ENCODE data around the gene GALR1. TPM values are rescaled to one million over a fixed set of nuclear protein-coding genes. Genes with fewer than 3 reads are reported as not detected.
"Not testable (repeated sequence)": the region's sequence is repeated elsewhere in the genome, so short reads cannot be mapped to it uniquely, and the experiment has no call there.

Gene GALR1, protein sequence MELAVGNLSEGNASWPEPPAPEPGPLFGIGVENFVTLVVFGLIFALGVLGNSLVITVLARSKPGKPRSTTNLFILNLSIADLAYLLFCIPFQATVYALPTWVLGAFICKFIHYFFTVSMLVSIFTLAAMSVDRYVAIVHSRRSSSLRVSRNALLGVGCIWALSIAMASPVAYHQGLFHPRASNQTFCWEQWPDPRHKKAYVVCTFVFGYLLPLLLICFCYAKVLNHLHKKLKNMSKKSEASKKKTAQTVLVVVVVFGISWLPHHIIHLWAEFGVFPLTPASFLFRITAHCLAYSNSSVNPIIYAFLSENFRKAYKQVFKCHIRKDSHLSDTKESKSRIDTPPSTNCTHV
- total RNA-seq, result not detected in 2 replicates

GRCh38 chr18:77249569-77250500 lies at the start of gene GALR1:
GALR1 (plus strand) TSS chr18:77249848; CDS start chr18:77250549, 701 bp downstream.
- intact Hi-C loops (cut with micrococcal nuclease), result no loop called here

GRCh38 chr18:77201506-77201905 lies 48.1 kb upstream of the GALR1 start:
- intact Hi-C loops (cut with micrococcal nuclease), result no loop called here

GRCh38 chr18:77202329-77202728 lies 47.3 kb upstream of the GALR1 start:
- intact Hi-C loops (cut with micrococcal nuclease), result no loop called here

DNA sequence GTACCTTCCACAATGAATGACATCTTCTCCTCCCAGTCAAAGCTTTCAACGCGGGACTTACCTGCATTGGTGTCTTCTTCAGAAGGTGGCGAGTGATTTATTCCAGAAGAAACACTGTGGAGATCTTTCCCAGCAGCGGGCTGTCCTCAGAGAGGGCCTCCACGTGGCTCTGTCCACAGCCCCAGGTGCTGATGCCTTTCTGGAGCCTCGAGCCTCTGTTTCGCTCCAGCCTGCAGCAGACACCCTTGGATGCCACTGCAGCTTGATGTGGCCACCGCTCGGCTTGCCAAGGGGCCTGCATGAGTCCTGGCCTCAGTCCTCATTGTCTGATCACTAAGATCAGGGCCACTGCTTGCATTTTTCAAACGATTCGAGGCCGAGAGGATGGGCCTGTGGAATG lies 46.6 kb upstream of the GALR1 start:
- intact Hi-C loops (cut with micrococcal nuclease), result no loop called here

GRCh38 chr18:77203851-77204250 lies 45.8 kb upstream of the GALR1 start:
- intact Hi-C loops (cut with micrococcal nuclease), result no loop called here

DNA sequence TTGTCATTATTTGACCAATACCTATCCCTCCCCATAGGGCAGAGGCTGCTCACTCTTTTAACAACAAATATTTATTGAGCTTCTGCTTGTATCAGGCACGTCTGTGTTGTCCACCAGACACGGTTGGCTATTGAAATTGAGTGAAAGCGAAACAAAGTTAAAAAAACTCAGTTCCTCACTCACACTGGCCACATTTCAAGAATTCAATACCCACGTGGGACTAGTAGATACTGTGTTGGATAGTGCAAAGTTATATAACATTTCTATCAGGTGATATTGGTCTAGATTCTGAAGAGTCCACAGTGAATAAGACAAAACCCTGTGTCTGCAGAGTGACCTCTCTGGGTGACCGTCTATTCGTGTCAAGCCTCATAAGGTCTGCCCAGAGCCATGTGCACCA lies 43.9 kb upstream of the GALR1 start:
- intact Hi-C loops (cut with micrococcal nuclease), result loop anchor here (5.0 kb wide), 2 partner anchors 383 to 483 kb away; partner anchors contain the start of gene ZNF236

GRCh38 chr18:77206676-77207374 lies 42.8 kb upstream of the GALR1 start:
- intact Hi-C loops (cut with micrococcal nuclease), result loop anchor here (5.0 kb wide), 2 partner anchors 385 to 485 kb away; partner anchors contain the start of gene ZNF236

DNA sequence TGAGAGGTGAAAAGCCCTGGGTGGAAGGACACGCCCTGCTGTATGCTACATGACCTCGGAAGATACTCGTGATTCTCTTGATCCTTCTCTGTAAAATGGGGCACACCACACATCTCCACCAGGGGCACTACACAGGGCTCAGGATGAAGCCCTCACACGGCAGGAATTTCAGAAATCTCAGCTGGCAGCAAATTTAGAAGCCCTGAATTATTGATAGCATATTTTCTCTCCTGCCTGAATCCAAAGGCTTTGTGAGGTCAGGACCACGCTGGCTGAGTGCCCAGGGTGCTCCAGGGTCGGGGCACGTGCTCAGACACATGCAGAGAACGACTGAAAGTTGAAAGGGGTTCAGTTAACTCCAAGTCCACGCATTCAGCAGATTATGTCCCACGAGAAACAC lies 42.1 kb upstream of the GALR1 start:
- intact Hi-C loops (cut with micrococcal nuclease), result loop anchor here (5.0 kb wide), 2 partner anchors 385 to 485 kb away; partner anchors contain the start of gene ZNF236

GRCh38 chr18:77208964-77209363 lies 40.7 kb upstream of the GALR1 start:
- intact Hi-C loops (cut with micrococcal nuclease), result loop anchor here (1.0 to 5.0 kb wide), 8 partner anchors 68 to 716 kb away; partner anchors contain the start of gene ZNF236

DNA sequence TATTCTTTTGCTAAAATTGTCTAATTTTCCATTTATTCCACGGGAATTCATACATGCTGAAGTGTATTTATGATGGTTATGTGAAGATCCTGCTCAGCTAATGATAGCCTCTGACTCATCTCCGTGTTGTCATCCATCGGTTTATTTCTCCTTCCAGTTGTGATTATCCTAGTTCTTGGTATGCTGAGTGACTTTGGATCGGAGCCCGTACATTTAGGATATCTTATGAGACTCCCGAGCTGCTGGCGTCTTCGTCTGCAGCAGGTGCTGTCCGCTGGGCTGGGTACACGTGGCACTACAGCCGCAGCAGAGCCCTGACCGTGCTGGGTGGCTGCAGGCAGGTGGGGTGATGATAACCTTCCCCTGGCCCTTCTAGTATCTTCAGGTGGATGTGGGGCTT lies 40.1 kb upstream of the GALR1 start:
- intact Hi-C loops (cut with micrococcal nuclease), result loop anchor here (1.0 to 5.0 kb wide), 8 partner anchors 69 to 717 kb away; partner anchors contain the start of gene ZNF236

DNA sequence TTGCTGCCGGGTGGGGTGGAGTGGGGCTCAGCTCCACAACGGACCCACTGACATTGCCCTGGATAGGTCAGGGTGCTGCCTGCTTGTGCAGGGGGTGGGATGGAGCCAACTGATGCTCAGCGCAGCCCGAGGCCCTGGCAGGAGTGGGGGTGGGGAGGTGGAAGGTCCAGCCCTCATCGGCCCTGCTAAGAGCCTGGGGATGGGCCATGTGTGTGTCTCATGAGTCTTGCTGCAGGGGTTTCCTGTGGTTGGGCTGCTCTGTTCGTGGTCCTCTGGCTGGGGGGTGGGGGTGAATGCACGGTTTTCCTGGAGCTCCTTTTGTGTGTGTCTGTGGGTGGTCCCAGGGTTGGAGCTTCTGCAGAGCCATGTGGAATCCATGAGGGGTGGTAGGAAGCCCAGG lies 39.4 kb upstream of the GALR1 start:
- intact Hi-C loops (cut with micrococcal nuclease), result no loop called here

DNA sequence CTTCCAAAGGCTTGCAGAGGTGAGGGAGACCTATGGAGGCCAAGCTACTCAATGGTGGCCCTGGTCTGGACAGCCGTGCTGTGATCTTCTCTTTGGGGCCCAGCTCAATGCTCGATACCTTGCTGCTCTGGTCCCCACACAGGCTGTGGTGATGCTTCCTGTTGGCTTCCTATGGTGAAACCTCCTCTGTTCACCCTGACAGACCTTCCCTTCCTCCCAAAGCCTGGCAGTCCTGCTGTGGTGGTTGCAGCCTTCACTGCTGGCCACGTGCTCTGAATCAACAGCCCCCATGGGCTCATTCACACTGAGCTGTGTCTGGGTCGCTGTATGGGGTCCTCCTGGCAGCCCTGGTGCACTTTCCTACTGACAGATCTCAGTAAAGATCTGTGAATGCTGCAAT lies 31.0 kb upstream of the GALR1 start:
- intact Hi-C loops (cut with micrococcal nuclease), result no loop called here

- intact Hi-C loops (cut with micrococcal nuclease), result no loop called here
Observed at GRCh38 chr18:77220726-77221125, 28.9 kb upstream of the GALR1 start.

- intact Hi-C loops (cut with micrococcal nuclease), result no loop called here
Observed at GRCh38 chr18:77222464-77222863, 27.2 kb upstream of the GALR1 start.

DNA sequence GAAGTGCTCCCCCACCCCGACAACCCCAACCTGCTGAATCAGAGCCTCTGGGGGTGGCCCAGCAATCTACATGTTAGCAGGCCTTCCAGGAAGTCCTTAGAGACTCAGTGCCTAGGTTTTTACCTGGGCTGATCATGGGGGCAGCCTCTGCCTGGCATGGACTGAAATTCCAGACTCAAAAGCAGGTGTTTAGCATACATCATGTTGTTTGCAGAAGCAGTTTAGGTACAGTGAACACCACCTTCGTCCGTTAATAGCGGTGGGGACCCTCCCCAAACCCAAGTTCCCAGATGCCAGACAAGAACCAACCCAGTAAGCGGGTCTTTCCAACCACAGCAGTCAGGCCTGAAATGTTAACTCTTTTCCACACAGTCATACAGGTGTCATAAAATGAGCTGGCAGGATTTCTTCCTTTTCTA lies 26.4 kb upstream of the GALR1 start:
- intact Hi-C loops (cut with micrococcal nuclease), result no loop called here

DNA sequence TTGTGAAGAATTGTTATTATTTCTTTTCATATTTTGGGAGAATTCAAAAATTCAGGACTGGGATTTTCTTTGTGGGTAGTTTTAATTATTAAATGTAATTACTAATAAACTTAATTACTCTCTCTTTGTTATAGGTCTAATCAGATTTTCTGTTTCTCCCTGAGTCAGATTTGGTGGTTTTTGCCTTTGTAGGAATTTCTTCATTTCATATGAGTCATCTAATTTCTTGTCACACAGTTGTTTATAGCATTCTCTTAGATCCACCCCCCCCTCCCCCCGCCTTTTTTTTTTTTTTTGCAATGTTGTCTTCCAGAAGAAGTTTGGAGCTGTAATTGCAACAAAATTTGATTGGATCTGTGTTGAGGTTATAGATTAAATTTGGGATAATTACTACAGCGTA lies 26.0 kb upstream of the GALR1 start:
- intact Hi-C loops (cut with micrococcal nuclease), result no loop called here

- intact Hi-C loops (cut with micrococcal nuclease), result no loop called here
Observed at GRCh38 chr18:77230645-77231044, 19.0 kb upstream of the GALR1 start.

DNA sequence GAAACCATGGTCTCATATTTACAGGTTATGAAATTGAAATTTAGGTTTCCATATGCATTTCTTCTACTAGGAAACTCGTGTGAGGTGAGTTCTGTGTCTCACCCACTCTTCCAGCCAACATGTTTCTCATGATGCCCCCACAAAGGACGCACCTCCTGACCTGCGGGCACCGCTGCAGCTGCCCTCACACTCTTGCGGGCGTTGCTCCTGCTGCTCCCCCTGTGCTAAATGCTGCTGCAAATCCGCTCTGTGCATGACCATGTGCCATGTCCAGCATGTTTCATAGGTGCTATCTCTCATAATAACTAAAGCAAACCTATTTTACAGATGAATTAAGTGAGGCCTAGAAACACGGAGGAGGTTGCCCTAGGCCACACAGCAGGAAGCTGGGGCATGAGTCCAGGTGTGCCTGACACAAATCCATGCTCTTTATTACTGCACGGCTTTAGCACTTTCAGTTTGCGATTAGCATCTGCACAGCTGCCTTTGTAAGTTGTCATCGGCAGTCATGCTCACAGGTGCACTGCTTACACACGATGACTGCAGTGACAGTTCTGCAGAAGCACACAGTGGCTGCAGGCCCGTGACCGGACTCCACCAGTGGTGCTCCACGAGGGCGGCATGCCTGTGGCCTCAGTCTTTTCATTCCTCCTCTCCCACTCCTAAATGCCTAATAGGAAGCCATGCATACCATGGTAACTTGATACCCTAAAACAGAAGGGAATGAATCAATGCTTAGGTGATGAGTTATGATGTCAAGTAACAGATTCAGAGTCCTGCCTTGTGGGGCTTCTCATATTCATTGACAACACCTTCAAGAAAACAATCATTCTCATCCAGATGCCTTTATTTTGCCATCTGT lies 14.9 kb upstream of the GALR1 start:
- intact Hi-C loops (cut with micrococcal nuclease), result no loop called here

- intact Hi-C loops (cut with micrococcal nuclease), result not testable (repeated sequence)
Observed at GRCh38 chr18:77239285-77239684, 10.4 kb upstream of the GALR1 start.

DNA sequence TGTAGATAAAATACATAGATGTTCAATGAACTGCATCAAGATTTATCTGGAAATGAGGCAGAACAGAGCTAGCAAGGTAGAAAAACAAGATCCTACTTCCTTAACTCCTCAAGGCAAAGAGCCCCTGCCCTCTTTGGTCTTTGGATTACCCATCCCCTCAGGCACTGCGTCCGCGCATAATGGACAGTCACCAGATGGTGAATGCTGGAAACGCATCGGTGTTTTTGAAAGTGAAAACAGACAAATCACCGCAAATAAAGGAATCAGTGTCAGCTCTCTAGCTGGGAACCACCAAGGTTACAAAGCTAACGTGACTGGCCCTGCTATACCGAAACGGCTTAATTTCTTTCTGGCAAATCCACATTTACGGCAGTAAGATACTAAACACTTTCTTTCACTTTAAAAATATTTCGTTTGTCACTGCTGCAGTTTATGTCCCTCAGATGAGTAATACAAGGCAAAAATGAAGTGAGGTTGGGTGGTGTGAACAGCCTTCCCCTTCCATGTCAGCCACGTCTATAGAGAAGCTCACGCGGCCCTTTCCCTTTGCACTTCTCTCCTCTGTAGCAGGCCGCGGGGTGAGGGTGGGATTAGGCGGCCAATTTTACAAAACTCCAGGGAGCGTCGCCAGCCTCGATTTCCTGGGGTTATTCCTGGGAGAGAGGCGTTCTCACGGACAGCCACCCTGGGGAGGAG lies 627 bp upstream of the GALR1 start:
- intact Hi-C loops (cut with micrococcal nuclease), result no loop called here
